ENCODE data around the gene ETV5.

The ETV5 gene

DNA sequence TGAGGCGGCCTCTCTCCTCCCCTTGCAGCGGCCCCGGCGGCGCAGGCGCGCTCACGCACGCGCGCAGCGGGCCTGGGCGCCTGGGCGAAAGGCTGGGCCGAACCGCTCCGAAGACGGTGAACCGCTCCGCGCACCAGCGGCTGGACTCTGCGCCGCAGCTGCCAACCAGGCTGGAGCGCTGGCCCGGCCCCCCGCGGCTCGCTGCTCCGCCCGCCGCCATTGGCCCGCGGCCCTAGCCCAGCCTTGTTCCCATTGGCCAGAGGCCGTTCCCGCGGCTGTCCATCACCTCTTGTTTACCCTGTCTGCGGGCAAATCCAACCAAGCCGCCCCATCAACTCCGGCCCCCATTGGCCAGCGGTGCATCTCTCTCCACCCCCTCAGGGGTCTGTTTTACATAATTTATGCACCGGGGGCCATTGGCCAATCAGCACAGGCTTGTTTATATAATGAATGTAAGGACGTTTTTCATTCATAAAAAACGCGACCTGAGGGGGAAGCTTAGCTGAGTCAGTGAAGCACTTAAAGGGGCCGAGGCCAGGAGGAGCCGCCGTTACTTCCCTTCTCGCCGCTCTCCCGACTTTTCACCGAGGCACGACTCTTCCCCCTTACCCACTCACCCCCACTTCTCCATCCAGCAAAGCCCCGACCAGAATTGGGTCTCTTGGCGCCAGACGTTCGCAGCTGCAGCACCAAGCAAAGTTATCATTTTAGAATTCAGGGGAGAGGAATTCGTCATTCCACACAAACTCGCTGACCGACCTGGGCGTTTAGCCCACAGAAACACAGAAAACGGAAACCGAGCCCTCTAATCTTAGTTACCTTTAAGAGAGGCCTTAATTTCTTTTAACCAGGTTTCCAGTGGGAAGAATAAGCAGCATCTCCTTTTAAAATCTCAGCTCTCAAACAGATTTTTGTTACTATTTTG, at the start of gene ETV5:
ETV5 (minus strand) TSS at position 149 of the 925 bp plus-strand sequence. CDS start 3,221 bp downstream, outside the sequence.
- TF ChIP-seq, protein P1, sequence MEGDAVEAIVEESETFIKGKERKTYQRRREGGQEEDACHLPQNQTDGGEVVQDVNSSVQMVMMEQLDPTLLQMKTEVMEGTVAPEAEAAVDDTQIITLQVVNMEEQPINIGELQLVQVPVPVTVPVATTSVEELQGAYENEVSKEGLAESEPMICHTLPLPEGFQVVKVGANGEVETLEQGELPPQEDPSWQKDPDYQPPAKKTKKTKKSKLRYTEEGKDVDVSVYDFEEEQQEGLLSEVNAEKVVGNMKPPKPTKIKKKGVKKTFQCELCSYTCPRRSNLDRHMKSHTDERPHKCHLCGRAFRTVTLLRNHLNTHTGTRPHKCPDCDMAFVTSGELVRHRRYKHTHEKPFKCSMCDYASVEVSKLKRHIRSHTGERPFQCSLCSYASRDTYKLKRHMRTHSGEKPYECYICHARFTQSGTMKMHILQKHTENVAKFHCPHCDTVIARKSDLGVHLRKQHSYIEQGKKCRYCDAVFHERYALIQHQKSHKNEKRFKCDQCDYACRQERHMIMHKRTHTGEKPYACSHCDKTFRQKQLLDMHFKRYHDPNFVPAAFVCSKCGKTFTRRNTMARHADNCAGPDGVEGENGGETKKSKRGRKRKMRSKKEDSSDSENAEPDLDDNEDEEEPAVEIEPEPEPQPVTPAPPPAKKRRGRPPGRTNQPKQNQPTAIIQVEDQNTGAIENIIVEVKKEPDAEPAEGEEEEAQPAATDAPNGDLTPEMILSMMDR (IDR thresholded peaks at IDR 0.05) = no peak

DNA sequence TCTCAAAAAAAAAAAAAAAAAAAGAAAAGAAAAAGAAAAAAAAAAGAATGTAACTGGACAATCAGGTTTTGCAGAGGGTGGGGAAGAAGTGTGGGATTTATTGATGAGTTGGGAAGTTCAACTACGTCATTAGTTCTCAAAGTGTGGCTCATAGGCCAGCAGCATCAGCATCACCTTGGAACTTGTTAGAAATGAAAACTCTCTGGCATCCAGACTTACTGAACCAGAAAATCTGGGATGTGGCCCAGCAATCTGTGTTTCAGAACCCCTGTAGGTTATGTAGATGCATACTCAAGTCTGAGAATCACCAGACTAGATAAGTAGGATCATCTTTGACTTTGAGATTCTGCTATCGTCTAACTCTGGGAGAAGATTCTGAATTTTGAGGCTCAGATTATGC, 45.8 kb upstream of the ETV5 start:
- TF ChIP-seq, protein P1 (IDR thresholded peaks at IDR 0.05) = no peak

DNA sequence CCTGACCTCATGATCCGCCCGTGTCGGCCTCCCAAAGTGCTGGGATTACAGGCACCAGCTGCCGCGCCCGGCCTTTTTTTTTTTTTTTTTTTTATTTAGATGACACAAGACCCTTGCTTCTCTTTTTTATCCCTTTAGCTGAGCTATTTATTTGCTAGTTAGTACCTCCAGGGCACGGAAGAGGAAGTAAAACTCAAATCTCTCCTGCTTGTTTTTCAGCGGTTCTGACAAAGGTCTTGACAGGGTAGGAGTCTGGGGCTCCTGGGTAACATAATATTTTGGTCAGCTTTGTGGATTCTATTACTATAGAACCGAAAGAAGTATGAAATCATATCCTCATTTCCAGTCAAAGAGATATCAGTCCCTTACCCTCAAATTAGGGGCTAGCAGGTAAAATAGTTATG, 44.0 kb upstream of the ETV5 start:
- TF ChIP-seq, protein P1 (IDR thresholded peaks at IDR 0.05) = no peak

DNA sequence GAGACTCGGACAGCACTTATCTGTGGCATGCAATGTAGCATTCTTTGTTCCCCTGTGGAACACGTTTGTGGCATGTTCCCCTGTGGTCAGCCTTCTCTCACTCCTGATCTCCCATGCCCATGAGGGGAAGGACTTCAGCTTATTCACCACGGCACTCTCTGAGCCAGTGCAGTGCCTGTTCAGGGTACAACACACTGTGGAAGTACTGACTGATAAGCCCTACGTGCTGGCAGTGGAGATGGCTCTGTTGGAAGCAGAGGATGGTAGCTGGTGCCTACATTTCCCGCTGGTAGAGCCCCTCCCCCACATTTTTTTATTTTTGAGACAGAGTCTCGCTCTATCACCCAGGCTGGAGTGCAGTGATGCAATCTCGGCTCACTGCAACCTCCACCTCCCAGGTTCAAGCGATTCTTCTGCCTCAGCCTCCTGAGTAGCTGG, 43.5 kb upstream of the ETV5 start:
- TF ChIP-seq, protein P1 (IDR thresholded peaks at IDR 0.05) = no peak

DNA sequence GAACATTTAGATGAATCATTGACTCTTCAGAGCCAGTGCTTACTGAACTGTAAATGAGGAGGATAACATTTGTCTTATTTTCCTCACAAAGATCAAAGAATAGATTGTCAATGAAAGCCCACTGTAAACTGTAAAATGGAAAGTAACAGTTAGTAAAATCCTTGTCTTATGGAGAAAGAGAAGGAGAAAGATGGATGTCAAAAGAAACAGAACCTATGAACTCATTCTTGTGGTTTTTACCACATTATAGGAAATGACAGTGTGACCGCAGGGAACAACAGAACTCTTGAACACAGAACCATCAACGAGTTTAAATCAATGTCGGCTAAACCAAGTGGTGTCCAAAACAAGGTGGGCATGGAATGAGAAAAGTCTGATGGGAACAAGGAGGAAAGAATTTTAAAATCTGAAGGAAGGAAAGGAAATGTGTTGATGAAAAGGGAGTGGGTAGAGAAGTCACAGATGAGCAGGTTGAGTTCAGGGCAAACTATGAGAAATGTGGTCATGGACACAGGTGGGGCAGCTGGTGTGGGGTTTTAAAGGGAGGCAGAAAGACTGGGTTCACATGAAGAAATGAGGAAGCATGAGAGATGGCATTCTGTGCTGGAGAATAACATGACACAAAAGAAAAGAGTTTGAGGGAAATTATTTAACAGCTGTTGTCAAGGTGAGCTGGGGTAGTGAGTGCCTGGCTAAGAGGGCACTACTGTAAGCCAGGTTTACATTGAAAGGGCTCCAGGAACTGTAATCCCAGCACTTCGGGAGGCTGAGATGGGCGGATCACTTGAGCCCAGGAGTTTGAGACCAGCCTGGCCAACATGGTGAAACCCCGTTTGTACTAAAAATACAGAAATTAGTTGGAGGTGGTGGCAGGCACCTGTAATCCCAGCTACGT, 42.4 kb upstream of the ETV5 start:
- TF ChIP-seq, protein P1 (IDR thresholded peaks at IDR 0.05) = no peak

DNA sequence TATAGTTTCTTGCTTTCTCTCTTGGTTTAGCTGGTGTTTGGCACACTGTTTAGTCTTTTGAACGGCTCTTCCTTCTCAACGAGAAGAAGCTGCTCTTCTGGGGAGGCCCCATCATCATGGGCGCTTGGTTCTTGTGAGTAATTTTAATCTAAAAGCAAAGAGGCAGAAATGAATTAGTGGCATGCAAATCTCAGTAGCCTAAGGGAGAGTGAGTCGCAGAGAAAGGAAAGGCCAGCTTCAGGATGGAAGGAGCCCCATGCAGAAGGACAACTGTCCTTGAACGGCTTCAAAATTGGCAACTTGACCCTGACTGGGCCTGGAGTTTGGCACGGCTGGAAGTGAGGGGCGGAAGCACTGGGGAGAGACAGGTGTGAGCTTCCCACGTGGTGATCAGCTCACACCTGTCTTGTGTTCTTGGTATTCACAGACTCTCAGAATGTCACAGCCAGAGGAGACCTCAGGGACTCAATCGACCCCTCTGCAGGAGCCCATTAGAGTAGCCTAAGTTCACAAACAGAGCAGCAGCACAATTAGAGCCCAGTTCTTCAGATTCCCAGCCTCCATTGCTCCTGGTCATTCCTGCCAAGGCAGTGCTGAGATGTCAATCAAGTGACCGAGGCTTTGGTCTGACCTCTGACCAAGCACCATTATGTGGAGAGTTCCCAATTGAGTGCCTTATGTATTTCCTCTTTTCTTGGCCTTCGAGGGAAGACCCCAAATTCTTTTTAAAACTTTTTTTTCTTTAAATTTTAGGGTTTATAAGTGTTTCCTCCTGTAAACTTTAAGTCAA, 41.3 kb upstream of the ETV5 start:
- TF ChIP-seq, protein P1 (IDR thresholded peaks at IDR 0.05) = no peak
